HK-2 (cell line): ENCODE results near the gene DOCK2.
"Not testable (repeated sequence)": the region's sequence is repeated elsewhere in the genome, so short reads cannot be mapped to it uniquely, and the experiment has no call there.

ENCODE experiments used
- DNase-seq: peaks from one replicate; pipeline ENCODE4 v3.0.0-alpha.2; 2018; ENCODE audit not compliant: unreplicated experiment

Gene DOCK2

DNA sequence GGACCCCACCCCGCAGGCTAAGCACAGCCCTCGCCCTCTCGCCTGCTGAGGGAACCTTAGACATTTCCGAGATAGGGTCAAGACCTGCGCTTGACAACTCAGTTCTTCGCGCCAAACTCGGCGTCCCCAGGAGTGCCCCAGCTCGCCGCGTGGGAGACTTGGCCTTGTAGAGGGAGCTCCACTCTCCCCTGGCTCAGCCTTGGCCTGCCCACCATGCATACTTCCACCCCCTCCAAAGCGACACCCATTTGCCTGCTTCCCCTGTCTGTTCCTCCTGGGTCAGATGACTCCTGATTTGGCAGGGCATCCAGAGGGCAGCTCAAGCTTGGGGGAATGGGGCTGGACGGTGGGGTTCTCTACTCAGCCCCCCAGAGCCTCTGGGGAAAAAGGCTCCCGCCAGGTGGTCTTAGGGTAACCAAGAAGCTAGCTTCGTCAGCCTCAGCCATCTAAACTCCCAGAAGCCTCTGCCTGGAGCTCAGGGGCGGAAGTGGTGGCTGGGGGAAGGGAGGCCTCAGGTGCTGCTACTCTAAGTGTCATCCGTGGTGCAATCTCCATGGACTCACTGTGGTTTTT lies 560 bp downstream of the DOCK2 start:
- no peak for DNase-seq

GRCh38 chr5:169641253-169641652 lies 4.2 kb downstream of the DOCK2 start:
- DNase-seq = no peak

- DNase-seq = no peak
These were observed 9.8 kb downstream of the DOCK2 start for GRCh38 chr5:169646856-169647255.

DNA sequence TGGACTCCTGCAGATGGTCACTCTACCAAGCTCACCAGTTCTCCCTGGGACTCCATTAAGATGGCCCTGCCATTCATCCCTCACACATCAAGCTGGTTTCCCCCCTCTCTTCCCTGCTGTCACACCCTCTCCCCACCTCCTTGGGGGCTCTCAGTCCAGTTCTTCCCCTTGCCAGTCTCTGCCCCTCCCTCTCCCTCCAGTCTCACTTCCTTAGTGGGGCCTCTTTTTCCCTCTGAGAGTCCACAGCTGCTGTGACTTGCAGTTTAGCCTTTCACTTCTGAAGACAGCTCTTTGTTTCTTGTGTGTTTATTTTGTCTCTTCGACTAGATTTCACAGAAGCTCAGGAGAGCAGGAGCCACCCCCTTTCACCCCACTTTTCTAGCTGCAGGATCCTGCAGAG lies 10.5 kb downstream of the DOCK2 start:
- DNase-seq = no peak

GRCh38 chr5:169648725-169649310 lies 11.7 kb downstream of the DOCK2 start:
- DNase-seq = peak; percentile 4

GRCh38 chr5:169649486-169649885 lies 12.4 kb downstream of the DOCK2 start:
- DNase-seq = no peak

DNA sequence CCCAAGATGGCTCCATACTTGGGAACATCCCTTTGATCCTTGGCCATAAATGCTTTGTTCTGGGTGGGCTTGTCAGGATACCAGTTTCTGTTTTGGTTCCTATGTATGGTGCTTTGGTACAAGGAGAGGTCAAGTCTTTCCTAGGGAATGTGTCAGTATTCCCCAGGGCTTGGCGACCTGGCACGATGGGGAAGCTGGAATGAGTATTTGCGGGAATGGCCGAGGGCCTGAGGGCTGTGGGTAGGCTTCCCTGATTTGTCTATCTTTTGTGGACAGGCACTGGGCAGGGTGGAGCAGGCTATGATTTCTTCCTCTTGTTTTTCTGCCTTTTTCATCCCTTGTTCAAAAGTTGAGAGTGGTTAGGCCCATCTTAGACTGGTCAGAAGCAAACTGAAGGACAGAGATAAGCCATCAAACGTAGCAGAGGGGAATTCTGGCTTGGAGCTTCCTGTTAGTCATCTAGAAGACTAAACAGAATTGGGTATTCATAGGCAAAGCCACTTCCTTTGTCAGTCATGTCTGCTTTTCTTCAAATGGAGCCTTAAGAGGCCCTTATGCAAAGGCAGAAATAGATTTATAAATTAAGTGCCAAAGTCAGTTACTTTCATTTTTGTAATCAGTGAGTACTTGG lies 13.7 kb downstream of the DOCK2 start:
- no peak for DNase-seq

DNA sequence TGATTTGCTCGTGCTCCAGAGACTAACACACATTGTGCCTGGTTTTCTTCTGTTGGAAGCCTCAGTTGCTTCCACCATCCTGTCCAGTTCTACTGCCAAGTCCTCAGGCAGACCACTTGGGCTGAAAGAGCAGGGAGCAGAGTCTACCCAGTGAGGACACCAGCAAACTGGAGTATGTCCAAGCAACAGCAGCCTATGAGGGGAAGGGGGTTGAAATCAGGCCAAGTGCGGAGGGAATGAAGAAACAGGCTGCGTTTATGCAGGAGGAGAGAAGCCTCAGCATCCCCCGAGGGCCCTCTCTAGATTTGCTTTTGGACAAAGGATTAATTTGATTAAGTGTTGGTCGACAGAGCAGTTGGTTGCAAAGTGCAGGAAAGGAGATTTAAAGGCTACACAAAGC lies 14.5 kb downstream of the DOCK2 start:
- no peak for DNase-seq

DNA sequence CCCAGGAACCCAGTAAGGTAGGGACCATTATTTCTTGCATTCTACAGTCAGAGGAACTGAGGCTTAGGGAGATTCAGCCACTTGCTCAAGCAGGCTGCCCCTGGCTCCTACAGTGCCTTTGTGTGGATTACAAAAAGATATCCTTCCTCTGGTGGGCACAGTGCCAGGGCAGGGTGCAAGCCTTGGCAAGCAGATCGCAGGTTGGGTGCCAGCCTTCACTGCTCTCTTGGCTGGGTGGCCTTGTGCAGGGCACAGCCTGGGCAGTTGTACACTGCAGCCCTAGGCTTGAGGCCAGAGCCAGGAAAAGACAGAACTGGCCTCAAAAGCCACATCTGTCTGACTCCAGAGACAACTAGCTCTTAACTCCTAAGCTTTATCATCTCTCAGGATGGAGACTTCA lies 15.0 kb downstream of the DOCK2 start:
- no peak for DNase-seq

DNA sequence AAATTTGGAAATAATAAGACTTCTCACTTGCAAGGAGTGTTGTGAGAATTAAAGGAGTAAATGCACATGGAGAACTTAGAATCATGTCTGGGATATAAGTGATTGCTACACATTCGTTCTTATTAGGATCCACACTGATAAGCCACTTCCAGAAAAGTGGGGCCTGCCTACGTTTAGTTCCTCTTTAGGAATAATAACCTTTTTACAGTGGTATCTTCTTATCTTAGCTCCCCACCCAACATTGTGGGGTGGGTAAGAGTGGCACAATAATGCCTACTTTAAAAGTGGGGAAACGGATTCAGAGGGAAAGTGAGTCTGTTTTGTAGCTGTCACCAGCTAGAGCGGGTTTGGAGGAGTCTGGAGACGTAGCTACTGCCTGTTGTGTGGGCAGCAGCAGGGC lies 16.0 kb downstream of the DOCK2 start:
- no peak for DNase-seq

DNA sequence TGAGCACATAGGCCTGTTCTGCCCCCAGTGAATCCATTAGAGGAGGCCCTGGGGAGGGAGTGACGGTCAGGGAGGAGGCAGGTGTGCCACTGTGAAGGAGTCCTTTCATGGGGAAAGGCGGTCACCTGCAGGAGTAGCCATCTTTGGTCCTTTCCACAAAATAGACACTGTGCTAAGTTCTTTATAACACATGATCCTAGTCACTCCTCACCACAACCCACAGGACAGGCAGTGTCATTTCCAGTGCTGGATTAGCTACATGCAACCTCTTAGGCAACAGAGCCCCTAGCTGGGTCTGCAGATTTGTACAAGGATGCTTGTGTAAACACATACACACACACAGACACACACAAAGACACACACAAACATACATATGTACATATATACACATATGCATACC lies 18.3 kb downstream of the DOCK2 start:
- no peak for DNase-seq

DNA sequence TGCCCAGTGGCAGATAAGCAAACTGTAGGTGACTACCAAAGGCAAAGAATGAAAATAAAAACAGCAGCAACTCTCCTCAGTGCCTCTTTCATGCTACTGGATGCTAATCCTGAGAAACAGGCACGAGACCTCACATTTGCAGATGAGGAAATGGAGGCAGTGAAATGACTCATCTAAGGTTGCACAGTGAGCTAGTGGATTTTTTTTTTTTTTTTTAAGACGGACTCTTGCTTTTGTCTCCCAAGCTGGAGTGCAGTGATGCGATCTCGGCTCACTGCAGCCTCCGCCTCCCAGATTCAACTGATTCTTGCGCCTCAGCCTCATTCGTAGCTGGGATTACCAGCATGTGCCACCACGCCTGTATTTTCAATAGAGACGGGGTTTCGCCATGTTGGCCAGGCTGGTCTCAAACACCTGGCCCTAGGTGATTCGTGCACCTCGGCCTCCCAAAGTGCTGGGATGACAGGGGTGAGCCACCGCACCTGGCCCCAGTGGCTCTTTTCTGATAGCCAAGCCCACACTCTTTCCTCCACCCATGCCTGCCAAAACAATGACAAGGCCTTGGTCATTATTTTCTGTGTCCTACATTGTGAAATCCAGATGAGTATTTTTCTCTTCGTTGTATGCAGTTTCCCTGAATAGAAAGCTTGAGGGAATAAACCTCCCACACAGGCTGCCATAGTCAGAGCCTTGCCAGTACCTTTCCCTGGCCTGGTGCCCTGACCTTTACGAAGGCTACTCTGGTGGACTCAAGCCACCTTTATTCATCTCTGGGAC lies 19.2 kb downstream of the DOCK2 start:
- no peak for DNase-seq

- no peak for DNase-seq
These were observed 20.1 kb downstream of the DOCK2 start for GRCh38 chr5:169657127-169657526.

- not testable (repeated sequence) for DNase-seq
These were observed 25.4 kb downstream of the DOCK2 start for GRCh38 chr5:169662451-169662850.

- no peak for DNase-seq
These were observed 26.5 kb downstream of the DOCK2 start for GRCh38 chr5:169663537-169663936.

- no peak for DNase-seq
These were observed 29.3 kb downstream of the DOCK2 start for GRCh38 chr5:169666365-169666764.

DNA sequence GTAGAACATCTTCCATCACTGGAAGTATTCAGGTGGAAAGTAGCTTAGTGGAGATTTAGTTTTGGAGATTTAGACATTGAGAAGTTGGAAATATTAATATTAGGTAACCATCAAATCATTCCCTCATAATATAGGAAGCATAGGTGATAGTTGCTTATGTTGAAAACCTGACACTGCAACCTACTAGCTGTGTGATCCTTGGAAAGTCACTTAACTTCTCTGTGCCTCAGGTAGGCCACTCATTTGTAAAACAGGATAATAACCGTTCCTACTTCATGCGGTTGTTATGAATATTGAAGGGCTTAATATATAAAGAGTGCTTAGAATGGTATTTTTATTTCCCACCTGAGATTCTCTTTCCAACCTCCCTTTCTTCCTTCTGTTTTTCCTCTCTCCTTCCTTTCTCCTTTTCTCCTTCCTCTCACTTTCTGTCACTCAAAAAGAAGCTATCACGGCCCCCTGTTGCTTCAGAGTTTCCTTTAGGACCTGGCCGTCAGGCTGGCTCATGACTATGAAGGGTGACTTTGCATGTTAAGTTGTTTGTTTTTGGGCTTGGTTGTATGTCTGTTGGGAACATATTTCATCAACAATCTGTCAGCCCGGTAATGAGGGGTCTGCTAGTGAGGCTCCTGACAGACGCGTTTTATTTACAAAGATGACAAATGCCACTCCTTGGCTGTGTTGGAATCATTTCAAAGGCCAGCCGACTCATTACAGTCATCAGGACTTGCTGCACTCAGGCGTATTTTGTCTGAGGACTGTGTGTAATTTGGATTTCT lies 31.0 kb downstream of the DOCK2 start:
- no peak for DNase-seq

GRCh38 chr5:169668732-169669131 lies 31.7 kb downstream of the DOCK2 start:
- DNase-seq = no peak

GRCh38 chr5:169670769-169671525 lies 33.9 kb downstream of the DOCK2 start:
- DNase-seq = no peak

GRCh38 chr5:169682026-169682425 lies 45.0 kb downstream of the DOCK2 start:
- DNase-seq = no peak

DNA sequence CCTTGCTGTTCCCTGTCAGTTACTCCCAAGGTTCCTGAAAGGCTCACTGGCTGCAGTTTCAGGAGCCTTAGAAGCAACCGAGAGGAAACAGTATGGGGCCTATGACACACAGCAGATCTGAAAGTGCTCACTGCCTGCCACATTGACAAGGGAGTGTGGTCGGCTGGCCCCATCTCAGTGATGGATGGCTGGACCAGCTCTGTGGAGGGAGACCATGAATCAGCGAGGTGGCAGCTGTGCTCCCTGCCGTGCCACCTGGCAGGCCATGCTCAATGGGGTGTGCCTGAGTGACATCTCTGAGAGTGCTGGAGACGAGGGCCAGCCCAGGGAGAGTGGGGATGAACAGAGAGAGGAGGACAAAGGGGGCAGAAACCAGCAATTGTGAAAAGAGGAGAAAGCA lies 49.1 kb downstream of the DOCK2 start:
- no peak for DNase-seq
